ENCODE results near the gene CARD19.
"Not testable (repeated sequence)": the region's sequence is repeated elsewhere in the genome, so short reads cannot be mapped to it uniquely, and the experiment has no call there.

CARD19 gene

GRCh38 chr9:93089024-93089423 is 7.0 kb upstream of the CARD19 start:
- DNase-seq = no peak

- DNase-seq = no peak
These were observed 6.5 kb upstream of the CARD19 start for GRCh38 chr9:93089481-93089991.

GRCh38 chr9:93090091-93090655 is 5.8 kb upstream of the CARD19 start:
- peak; percentile 13 to 48 for DNase-seq

- no peak for DNase-seq
These were observed 5.0 kb upstream of the CARD19 start for GRCh38 chr9:93091056-93091452.

- DNase-seq = no peak
These were observed 4.5 kb upstream of the CARD19 start for GRCh38 chr9:93091453-93092081.

- no peak for DNase-seq
These were observed 3.6 kb upstream of the CARD19 start for GRCh38 chr9:93092251-93092991.

GRCh38 chr9:93093127-93093876 is 2.7 kb upstream of the CARD19 start:
- DNase-seq = no peak

- DNase-seq = no peak
These were observed 1.9 kb upstream of the CARD19 start for GRCh38 chr9:93093877-93094657.

GRCh38 chr9:93094658-93095204 is 1.3 kb upstream of the CARD19 start:
- DNase-seq = no peak

GRCh38 chr9:93095205-93096130 is 549 bp upstream of the CARD19 start:
- peak; percentile 87 to 99 for DNase-seq

- DNase-seq = no peak
These were observed 880 bp downstream of the CARD19 start for GRCh38 chr9:93096811-93097382.

GRCh38 chr9:93097511-93098201 is 1.6 kb downstream of the CARD19 start:
- DNase-seq = no peak

GRCh38 chr9:93098236-93098946 is 2.4 kb downstream of the CARD19 start:
- no peak for DNase-seq

- DNase-seq = no peak
These were observed 3.7 kb downstream of the CARD19 start for GRCh38 chr9:93099551-93100275.

GRCh38 chr9:93100276-93100636 is 4.2 kb downstream of the CARD19 start:
- DNase-seq = no peak

- not testable (repeated sequence) for DNase-seq
These were observed 5.1 kb downstream of the CARD19 start for GRCh38 chr9:93101086-93101485.

- no peak for DNase-seq
These were observed 9.6 kb downstream of the CARD19 start for GRCh38 chr9:93105620-93106019.

GRCh38 chr9:93107151-93107824 is 11.3 kb downstream of the CARD19 start:
- DNase-seq = no peak
